H1 (cell line): ENCODE measurements around the gene POMP. TPM values are rescaled to one million over a fixed set of nuclear protein-coding genes. Genes with fewer than 3 reads are reported as not detected.

Source experiments
- CTCF ChIA-PET: fragments of 300-600 bp; sonication (Branson Sonifier 250); formaldehyde crosslinking; loops from one replicate; lab custom pipeline; 2021; ENCODE audit not compliant: partially characterized antibody; lab: Charles Lee
- POLR2A ChIA-PET: fragments of 300-600 bp; sonication (Branson Sonifier 250); formaldehyde crosslinking; loops from one replicate; lab custom pipeline; 2021; ENCODE audit warnings: inconsistent platforms; ENCODE audit not compliant: partially characterized antibody; lab: Charles Lee
- DNase-seq, 2 experiments: peaks; one replicate each; pipeline versions ENCODE4 v3.0.0 to v3.0.0-alpha.2; 2010 to 2022; ENCODE audit warnings: low spot score in 2 of 2, low read depth in 1 of 2, mixed read lengths in 1 of 2
- FAIRE-seq: peaks from 2 replicates; lab custom pipeline; 2011; peaks lifted over from hg19 to GRCh38; lab: Jason Lieb, UNC
- H2AFZ ChIP-seq: 2 replicates; pipeline ENCODE4 v1.8.1; 2012; ENCODE audit warnings: low read length, inconsistent platforms
- H2AK5ac ChIP-seq: 2 replicates; pipeline ENCODE4 v1.6.1; 2013; ENCODE audit warnings: low read depth, low read length
- H2BK120ac ChIP-seq: replicated peaks from 2 replicates; pipeline ENCODE3; 2013; ENCODE audit warnings: low read depth, low read length, inconsistent platforms
- H2BK12ac ChIP-seq: 2 replicates; pipeline ENCODE4 v1.6.1; 2013; ENCODE audit warnings: low read depth, low read length
- H2BK15ac ChIP-seq: 2 replicates; pipeline ENCODE4 v1.6.1; 2013; ENCODE audit warnings: low read length
- H2BK20ac ChIP-seq: 2 replicates; pipeline ENCODE4 v1.6.1; 2013; ENCODE audit warnings: low read length
- H2BK5ac ChIP-seq: 2 replicates; pipeline ENCODE4 v1.6.1; 2013; ENCODE audit warnings: low read depth, low read length
- H3K14ac ChIP-seq: 2 replicates; pipeline ENCODE4 v1.6.1; 2013; ENCODE audit warnings: inconsistent platforms; ENCODE audit not compliant: insufficient read length
- H3K18ac ChIP-seq: 2 replicates; pipeline ENCODE4 v1.6.1; 2013; ENCODE audit warnings: low read length; ENCODE audit errors: extremely low read depth
- H3K23ac ChIP-seq: 2 replicates; pipeline ENCODE4 v1.6.1; 2013; ENCODE audit warnings: inconsistent platforms; ENCODE audit not compliant: insufficient read length
- H3K23me2 ChIP-seq: 2 replicates; pipeline ENCODE4 v1.6.1; 2013; ENCODE audit warnings: low read depth, low read length
- H3K27ac ChIP-seq: 2 replicates; pipeline ENCODE4 v1.6.1; 2011; ENCODE audit warnings: low read depth, low read length, inconsistent platforms
- H3K27me3 ChIP-seq, 4 experiments: replicated peaks in 1 of 4; 1 replicate in 1 of 4; 2 replicates in 3 of 4; pipeline versions ENCODE4 v1.6.1 to v1.8.1; 2011 to 2013; ENCODE audit warnings: low read length in 3 of 4, mild to moderate bottlenecking in 3 of 4, inconsistent platforms in 2 of 4, mixed read lengths in 2 of 4, moderate library complexity in 1 of 4; ENCODE audit not compliant: control insufficient read depth in 3 of 4, insufficient read depth in 3 of 4; ENCODE audit errors: extremely low read depth in 1 of 4
- H3K36me3 ChIP-seq, 4 experiments: 2 replicates each; pipeline versions ENCODE4 v1.6.1 to v1.8.1; 2011 to 2013; ENCODE audit warnings: mild to moderate bottlenecking in 4 of 4, low read length in 3 of 4, moderate library complexity in 2 of 4, control low read depth in 1 of 4, inconsistent platforms in 1 of 4; ENCODE audit not compliant: insufficient read depth in 4 of 4, control insufficient read depth in 2 of 4
- H3K4ac ChIP-seq: replicated peaks from 2 replicates; pipeline ENCODE3; 2013; ENCODE audit warnings: low read length, low read depth, mixed read lengths, inconsistent platforms; ENCODE audit not compliant: insufficient read length
- H3K4me1 ChIP-seq, 4 experiments: replicated peaks in 1 of 4; 1 replicate in 1 of 4; 2 replicates in 3 of 4; pipeline versions ENCODE4 v1.6.1 to v1.8.1; 2011 to 2013; ENCODE audit warnings: low read length in 3 of 4, inconsistent platforms in 2 of 4, mixed read lengths in 1 of 4; ENCODE audit not compliant: insufficient read depth in 4 of 4, control insufficient read depth in 3 of 4
- H3K4me2 ChIP-seq, 2 experiments: 2 replicates each; pipeline versions ENCODE4 v1.6.1 to v1.8.1; 2011 to 2013; ENCODE audit warnings: low read depth in 2 of 2, low read length in 2 of 2, control low read depth in 1 of 2, inconsistent platforms in 1 of 2, mild to moderate bottlenecking in 1 of 2; ENCODE audit not compliant: insufficient read depth in 1 of 2
- H3K4me3 ChIP-seq, 4 experiments: fragments of 200-600, 300-600 bp in 1 of 4; sonication (generic), shearing (Covaris generic), sonication (Bioruptor Twin) in 1 of 4; 2 replicates each; pipeline versions ENCODE4 v1.5.1 to v1.8.1; 2011 to 2016; ENCODE audit warnings: low read length in 4 of 4, low read depth in 3 of 4, control low read depth in 2 of 4, inconsistent platforms in 2 of 4, mild to moderate bottlenecking in 2 of 4, mixed read lengths in 1 of 4, moderate library complexity in 1 of 4; ENCODE audit not compliant: insufficient read depth in 2 of 4; ENCODE audit errors: extremely low read depth in 1 of 4
- H3K56ac ChIP-seq: replicated peaks from 2 replicates; pipeline ENCODE3; 2013; ENCODE audit warnings: low read depth, mild to moderate bottlenecking, mixed read lengths, low read length, inconsistent platforms; ENCODE audit not compliant: insufficient read length
- H3K79me1 ChIP-seq: 2 replicates; pipeline ENCODE4 v1.6.1; 2013; ENCODE audit warnings: low read depth, low read length, control low read depth
- H3K79me2 ChIP-seq, 2 experiments: 2 replicates each; pipeline versions ENCODE4 v1.6.1 to v1.8.1; 2012 to 2013; ENCODE audit warnings: low read length in 2 of 2, mild to moderate bottlenecking in 2 of 2, inconsistent platforms in 1 of 2; ENCODE audit not compliant: insufficient read depth in 2 of 2, control insufficient read depth in 1 of 2
- H3K9ac ChIP-seq, 4 experiments: replicated peaks in 1 of 4; 1 replicate in 1 of 4; 2 replicates in 3 of 4; pipeline versions ENCODE4 v1.6.1 to v1.8.1; 2011 to 2013; ENCODE audit warnings: low read depth in 3 of 4, low read length in 3 of 4, control low read depth in 2 of 4, mild to moderate bottlenecking in 2 of 4, moderate library complexity in 2 of 4, inconsistent platforms in 1 of 4; ENCODE audit errors: extremely low read depth in 1 of 4
- H3K9me3 ChIP-seq, 2 experiments: 2 replicates each; pipeline versions ENCODE4 v1.6.1 to v1.8.1; 2012 to 2013; ENCODE audit warnings: mild to moderate bottlenecking in 2 of 2, moderate library complexity in 2 of 2, control low read depth in 1 of 2, inconsistent platforms in 1 of 2, low read depth in 1 of 2, low read length in 1 of 2, mixed read lengths in 1 of 2; ENCODE audit not compliant: insufficient read depth in 2 of 2
- H4K20me1 ChIP-seq, 2 experiments: replicated peaks in 1 of 2; 2 replicates each; pipeline versions ENCODE3 to v1.8.1; 2011 to 2013; ENCODE audit warnings: inconsistent platforms in 2 of 2, low read length in 2 of 2, mild to moderate bottlenecking in 1 of 2; ENCODE audit not compliant: insufficient read depth in 2 of 2, control insufficient read depth in 1 of 2
- H4K5ac ChIP-seq: 2 replicates; pipeline ENCODE4 v1.6.1; 2013; ENCODE audit warnings: low read length, low read depth, mixed read lengths, inconsistent platforms; ENCODE audit not compliant: insufficient read length
- H4K8ac ChIP-seq: 2 replicates; pipeline ENCODE4 v1.8.0; 2013; ENCODE audit warnings: mild to moderate bottlenecking, moderate library complexity, low read length, inconsistent platforms; ENCODE audit not compliant: insufficient read depth; ENCODE audit errors: extremely low read depth
- H4K91ac ChIP-seq: replicated peaks from 2 replicates; pipeline ENCODE3; 2013; ENCODE audit warnings: low read length, mixed read lengths, inconsistent platforms; ENCODE audit not compliant: insufficient read length
- CTBP2 ChIP-seq: IDR thresholded peaks from 2 replicates; pipeline ENCODE4 v1.7.0; 2011; ENCODE audit warnings: borderline replicate concordance, mild to moderate bottlenecking, moderate library complexity, mixed read lengths, low read length; ENCODE audit not compliant: insufficient read depth, insufficient read length
- JUND ChIP-seq: IDR thresholded peaks from 2 replicates; pipeline ENCODE4 v1.6.1; 2011; ENCODE audit warnings: mild to moderate bottlenecking, improper control_type of control experiment, low read length
- RAD21 ChIP-seq, 2 experiments: IDR thresholded peaks in 1 of 2; conservative IDR thresholded peaks in 1 of 2; 2 replicates each; pipeline ENCODE4 v1.6.1; 2011; ENCODE audit warnings: low read depth in 2 of 2, low read length in 2 of 2, improper control_type of control experiment in 1 of 2, inconsistent platforms in 1 of 2, mild to moderate bottlenecking in 1 of 2, moderate library complexity in 1 of 2
- USF2 ChIP-seq: IDR thresholded peaks from 2 replicates; pipeline ENCODE4 v1.6.1; 2011; ENCODE audit warnings: low read length, improper control_type of control experiment
- WGBS, 2 experiments: shearing (Covaris generic) in 1 of 2; methylation state at CpG; one replicate each; pipeline versions ENCODE4 v1.1.6 to v1.1.7; 2013 to 2015; ENCODE audit warnings: low lambda C conversion rate in 2 of 2, mixed read lengths in 2 of 2, inconsistent platforms in 1 of 2, low coverage in 1 of 2, missing lambda C conversion rate in 1 of 2; ENCODE audit not compliant: insufficient replicate concordance in 2 of 2, insufficient coverage in 1 of 2, insufficient read length in 1 of 2; ENCODE audit errors: extremely low coverage in 1 of 2, missing lambda C conversion rate in 1 of 2; 5-methylcytosine and 5-hydroxymethylcytosine counted together
- polyA plus RNA-seq, 7 experiments: library from polyadenylated mRNA; depleted of rRNA in 3 of 7; stranded (reverse) in 5 of 7; unstranded in 2 of 7; fragments of >200 nt in 5 of 7; fragments of 200-250 nt in 2 of 7; gene quantifications; 1 replicate in 5 of 7; 2 replicates in 1 of 7; 4 replicates in 1 of 7; pipeline versions ENCODE4 v1.2.1 to v1.2.3, GENCODE V29; 2011 to 2013; ENCODE audit warnings: missing spikeins in 2 of 7, mixed read lengths in 2 of 7
- total RNA-seq: library from RNA; stranded (reverse); fragmentation: NEBNext Ultra II Directional; extraction: Animal tissue kit (Norgen Biotek cat#: 25700); gene quantifications from 2 replicates; pipeline ENCODE4 v1.2.1, GENCODE V29; 2021

POMP gene
- total and polyA plus RNA-seq, 2 of the 8 experiments (the other 6 are each of a cell fraction or from before 2014, with no cell fraction given), result 38.4 to 115 TPM

DNA sequence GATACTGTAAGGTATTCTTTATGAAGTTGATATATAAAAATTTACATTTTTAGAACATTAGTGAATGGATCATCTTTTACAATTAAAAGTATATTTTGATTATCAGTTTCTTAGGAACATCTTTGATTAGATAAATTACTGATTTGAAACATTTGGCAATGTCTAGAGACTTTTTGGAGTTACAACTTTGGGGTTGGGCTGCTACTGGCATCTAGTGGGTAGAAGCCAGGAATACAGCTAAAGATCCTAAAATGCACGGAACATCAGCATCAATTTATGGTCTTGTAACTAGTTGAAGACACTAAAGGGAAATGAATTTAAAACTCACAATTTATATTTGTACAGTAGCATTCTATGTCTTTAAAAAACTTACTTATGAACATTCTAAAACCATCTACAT is 19.9 kb downstream of the POMP start:
- H2BK120ac ChIP-seq, result no peak overlapping the region
- H4K8ac ChIP-seq, result no peak overlapping the region
- H2AK5ac ChIP-seq, result no peak overlapping the region
- no peak overlapping the region for H2BK15ac ChIP-seq
- no peak overlapping the region for H2BK12ac ChIP-seq
- ChIA-PET POLR2A (no interaction called here), CTCF (interaction anchor here (1.5 to 2.9 kb wide), 3 partner anchors 14 to 133 kb away, joined by 3 to 18 read pairs (median 4); no protein-coding TSS in a partner anchor)
- no peaks in the 10 kb centered on the region for H3K79me2 ChIP-seq
- H3K27me3 ChIP-seq, result no peaks in the 10 kb centered on the region
- no peak overlapping the region for H3K4me3 ChIP-seq
- H3K4ac ChIP-seq, result no peak overlapping the region
- FAIRE-seq, result no peak
- H3K9ac ChIP-seq, result no peak overlapping the region
- no peak overlapping the region for H3K4me2 ChIP-seq
- DNase-seq, result no peak
- no peaks in the 10 kb centered on the region for H4K20me1 ChIP-seq
- H3K14ac ChIP-seq, result no peak overlapping the region
- H3K56ac ChIP-seq, result no peak overlapping the region
- H2AFZ ChIP-seq, result no peak overlapping the region
- no peak overlapping the region for H3K27ac ChIP-seq
- H4K91ac ChIP-seq, result no peak overlapping the region
- no peaks in the 10 kb centered on the region for H3K79me1 ChIP-seq
- no peaks in the 10 kb centered on the region for H3K4me1 ChIP-seq
- no peak overlapping the region for H2BK20ac ChIP-seq
- no peak overlapping the region for H2BK5ac ChIP-seq
- no peak overlapping the region for H4K5ac ChIP-seq
- 88% methylated on average over 1 of the region's 1 CpG; no CpG with 5 or more reads in 1 of the 2 experiments for WGBS, 2 experiments
- H3K18ac ChIP-seq, result no peak overlapping the region
- H3K23ac ChIP-seq, result no peak overlapping the region
- no peak for TF ChIP-seq CTBP2
- TF ChIP-seq USF2, result no peak
- TF ChIP-seq RAD21 (IDR thresholded peaks at IDR 0.05 in 1 of 2, conservative IDR thresholded peaks at IDR 0.05 in 1 of 2; ENCODE audit: low read depth in 2 of 2, low read length in 2 of 2), result peak; percentile 41 to 50; a peak in 3 of 4 replicates
- no peak for TF ChIP-seq JUND
- peaks cover 2 to 40% (median 21%) of the 10 kb centered on the region in 4 experiments; a peak in 7 of 8 replicates for H3K36me3 ChIP-seq
- no peaks in the 10 kb centered on the region for H3K9me3 ChIP-seq
- H3K23me2 ChIP-seq, result no peaks in the 10 kb centered on the region
